MV-4-11 (cell line): Measurements from ENCODE around the gene RAB7A.

Experiments
- DNase-seq: peaks from one replicate; lab custom pipeline; 2025; lab: John Stamatoyannopoulos, UW

Gene RAB7A

DNA sequence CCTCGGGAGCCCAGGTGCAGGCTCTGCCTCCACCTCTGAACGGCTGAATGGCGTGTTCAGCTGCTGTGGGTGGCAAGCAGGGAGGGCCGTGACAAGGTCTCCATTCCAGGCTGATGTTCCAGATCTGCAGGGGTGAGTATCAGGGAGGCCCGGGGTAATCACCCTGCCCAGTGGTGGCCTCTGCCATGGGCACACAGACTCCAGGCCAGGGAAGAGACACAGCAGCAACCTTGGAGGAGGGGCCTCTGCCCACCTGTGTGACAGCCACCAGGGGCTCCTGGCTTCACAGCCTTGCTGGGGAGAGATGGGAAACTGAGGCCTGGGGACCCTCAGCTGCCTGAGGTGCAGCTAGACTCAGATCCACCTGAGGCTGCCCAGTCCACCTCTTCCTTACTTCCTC, 127.8 kb downstream of the RAB7A start:
- no peak for DNase-seq

- DNase-seq = peak; percentile 97
Observed at GRCh38 chr3:128854475-128854874, 128.5 kb downstream of the RAB7A start.

- DNase-seq = peak; percentile 43
Observed at GRCh38 chr3:128855569-128855968, 129.6 kb downstream of the RAB7A start.

- no peak for DNase-seq
Observed at GRCh38 chr3:128858167-128858566, 132.2 kb downstream of the RAB7A start.

GRCh38 chr3:128859630-128860029, 133.6 kb downstream of the RAB7A start:
- DNase-seq = peak; percentile 81

GRCh38 chr3:128861491-128861890, 135.5 kb downstream of the RAB7A start:
- DNase-seq = no peak

DNA sequence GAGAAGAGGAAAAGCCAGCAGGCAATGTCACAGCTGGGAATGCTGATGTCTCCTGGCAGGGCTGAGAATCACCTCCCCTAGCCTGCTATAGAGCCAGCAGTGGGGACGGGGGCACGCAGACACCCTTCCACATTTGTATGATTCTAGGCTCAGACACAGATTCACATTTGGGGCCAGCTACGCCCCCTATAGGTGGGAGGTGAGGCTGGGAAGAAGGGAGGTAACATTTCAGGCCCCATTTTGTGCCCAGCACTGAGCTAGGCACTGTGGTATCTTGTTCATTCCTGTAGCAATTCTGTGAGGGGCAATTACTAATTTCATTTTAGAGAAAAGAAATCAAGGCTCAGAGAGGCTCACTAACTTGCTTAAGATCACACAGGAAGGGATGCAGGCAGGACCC, 137.6 kb downstream of the RAB7A start:
- no peak for DNase-seq
